Measurements from ENCODE around the gene PKIG.

DNA sequence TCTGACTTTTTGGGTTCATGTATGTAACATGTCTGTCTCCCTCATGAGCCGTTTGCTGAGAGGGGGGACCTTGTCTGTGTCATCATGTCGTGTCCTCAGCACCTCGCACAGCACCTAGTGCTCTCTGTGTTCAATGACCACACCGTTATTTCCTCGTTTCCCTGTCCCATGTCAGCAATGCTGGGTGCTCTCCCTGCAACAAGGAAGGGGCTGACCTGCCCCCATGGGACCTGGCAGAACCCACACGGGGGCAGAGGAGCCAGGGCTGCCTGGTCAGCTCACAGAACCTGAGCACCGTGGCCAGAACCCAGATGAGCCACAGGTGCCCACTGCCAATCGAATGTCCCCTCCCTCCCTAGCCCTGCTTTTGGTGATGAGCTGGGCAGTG lies 61.8 kb downstream of the PKIG start:
- TF ChIP-seq CTCF (IDR thresholded peaks at IDR 0.05) (no peak), POLR2A (IDR thresholded peaks at IDR 0.05) (no peak)

Measured in ovary (tissue), 3 donors.